A673 (cell line): Measurements from ENCODE around the gene ZNF433. TPM values are rescaled to one million over a fixed set of nuclear protein-coding genes. Genes with fewer than 3 reads are reported as not detected.

Experiments
- BruUV-seq: library from RNA; stranded (reverse); fragments of 400-500 nt; replicated peaks from 2 replicates; lab custom pipeline; 2021; lab: Mats Ljungman, UMichigan
- CTCF ChIA-PET: fragments of 300-600 bp; sonication (Branson Sonifier 250); formaldehyde crosslinking; loops from one replicate; lab custom pipeline; 2022; ENCODE audit warnings: antibody characterized with exemption; lab: Charles Lee
- POLR2A ChIA-PET: fragments of 300-600 bp; sonication (Branson Sonifier 250); formaldehyde crosslinking; loops from one replicate; lab custom pipeline; 2022; ENCODE audit warnings: antibody characterized with exemption; ENCODE audit not compliant: low non-redundant PET; lab: Charles Lee
- DNase-seq: peaks from one replicate; pipeline ENCODE4 v3.0.0-alpha.2; 2015; ENCODE audit warnings: low spot score
- H3K27ac ChIP-seq: fragments of 200-600 bp; sonication (generic); 2 replicates; pipeline ENCODE4 v1.5.1; 2016; ENCODE audit warnings: mixed run types, low read depth, mild to moderate bottlenecking, mixed read lengths, antibody characterized with exemption, low read length; ENCODE audit not compliant: poor library complexity, severe bottlenecking
- H3K27me3 ChIP-seq: fragments of 200-600 bp; sonication (generic); replicated peaks from 2 replicates; pipeline ENCODE4 v1.6.1; 2017; ENCODE audit warnings: mixed run types, low read depth, mild to moderate bottlenecking, mixed read lengths, antibody characterized with exemption, low read length; ENCODE audit not compliant: insufficient read depth, poor library complexity
- H3K36me3 ChIP-seq: fragments of 200-600 bp; sonication (generic); 2 replicates; pipeline ENCODE4 v1.6.1; 2016; ENCODE audit warnings: mixed run types, mild to moderate bottlenecking, mixed read lengths, antibody characterized with exemption, low read length; ENCODE audit not compliant: insufficient read depth, poor library complexity, severe bottlenecking
- H3K4me1 ChIP-seq: fragments of 200-600 bp; sonication (generic); 2 replicates; pipeline ENCODE4 v1.6.1; 2017; ENCODE audit warnings: mixed run types, mild to moderate bottlenecking, mixed read lengths, antibody characterized with exemption, low read length; ENCODE audit not compliant: insufficient read depth, poor library complexity, severe bottlenecking
- H3K4me3 ChIP-seq: fragments of 200-600 bp; sonication (generic); 2 replicates; pipeline ENCODE4 v1.5.1; 2016; ENCODE audit warnings: low read depth, mixed run types, mild to moderate bottlenecking, mixed read lengths, low read length; ENCODE audit not compliant: poor library complexity, severe bottlenecking
- H3K9me3 ChIP-seq: fragments of 200-600 bp; sonication (generic); 2 replicates; pipeline ENCODE4 v1.6.1; 2016; ENCODE audit warnings: mixed run types, low read depth, mild to moderate bottlenecking, mixed read lengths, antibody characterized with exemption, low read length; ENCODE audit not compliant: poor library complexity, severe bottlenecking
- CTCF ChIP-seq: fragments of 300-800, 200-600 bp; sonication (generic); conservative IDR thresholded peaks from 2 replicates; pipeline ENCODE4 v1.5.1; 2017; ENCODE audit warnings: low read depth, mild to moderate bottlenecking, antibody characterized with exemption, low read length, moderate library complexity, mixed read lengths
- EZH2 ChIP-seq: fragments of 200-600 bp; sonication (generic); IDR thresholded peaks from 2 replicates; pipeline ENCODE4 v1.6.1; 2017; ENCODE audit warnings: borderline replicate concordance, low read depth, mild to moderate bottlenecking, mixed read lengths, antibody characterized with exemption, low read length; ENCODE audit not compliant: poor library complexity, severe bottlenecking
- intact Hi-C: fragments of 100-400 bp; cut with micrococcal nuclease; formaldehyde crosslinking; loops from one replicate; pipeline ENCODE4 v1.10.0; 2022; ENCODE audit not compliant: unreplicated experiment
- total RNA-seq: library from RNA; stranded (reverse); gene quantifications from 2 replicates; pipeline ENCODE4 v1.2.3, GENCODE V29; 2021

Gene ZNF433
- total RNA-seq, 1 experiment from 2014 or later, result 2.2 TPM

- POLR2A ChIA-PET, result no interaction called here
- intact Hi-C loops, result no loop called here
- Histone ChIP-seq H3K4me1 (no peaks in the 10 kb centered on the region), H3K27ac (no peak overlapping the region), H3K9me3 (no peaks in the 10 kb centered on the region), H3K36me3 (no peaks in the 10 kb centered on the region), H3K27me3 (no peaks in the 10 kb centered on the region), H3K4me3 (no peak overlapping the region)
- TF ChIP-seq EZH2 (no peak), CTCF (no peak)
- CTCF ChIA-PET, result no interaction called here
- no TSS peak for BruUV-seq
- no peak for DNase-seq
Observed at GRCh38 chr19:11970174-11970573, 65.3 kb downstream of the ZNF433 start.

GRCh38 chr19:11964858-11965645, 70.4 kb downstream of the ZNF433 start, which contains the start of gene ZNF763:
Gene ZNF763 (plus strand): TSS chr19:11965040. CDS start chr19:11965209, 169 bp downstream.
- Histone ChIP-seq H3K27me3 (no peaks in the 10 kb centered on the region), H3K9me3 (no peaks in the 10 kb centered on the region), H3K36me3 (no peaks in the 10 kb centered on the region), H3K27ac (no peak within 1 kb of the TSS), H3K4me3 (peak within 1 kb of the TSS; percentile 48), H3K4me1 (peaks cover 7% of the 10 kb centered on the region)
- CTCF ChIA-PET, result interaction anchor here (0.5 to 1.7 kb wide), 6 partner anchors 9 to 175 kb away, joined by 3 to 7 read pairs (median 4); partner anchors contain the start of gene ZNF20
- no TSS peak for BruUV-seq
- peak; percentile 86 for DNase-seq
- TF ChIP-seq CTCF (no peak), EZH2 (no peak)
- POLR2A ChIA-PET, result no interaction called here
- intact Hi-C loops, result loop anchor here (2.0 kb wide), 1 partner anchor 176 kb away; the partner anchor contains the start of gene ZNF20

Other genes starting within 250 kb of the ZNF433 start
- gene ZNF491, start 237.2 kb downstream of the ZNF433 start, total RNA-seq, result 0.60 and 1.7 TPM in 2 replicates
- 7.1 and 9.2 TPM in 2 replicates for gene ZNF440, start 221.4 kb downstream of the ZNF433 start, total RNA-seq
- gene ZNF439, start 187.0 kb downstream of the ZNF433 start, total RNA-seq, result 4.0 and 4.4 TPM in 2 replicates
- gene ZNF69, start 147.9 kb downstream of the ZNF433 start, total RNA-seq, result 4.3 and 5.5 TPM in 2 replicates
- gene ZNF700, start 110.6 kb downstream of the ZNF433 start, total RNA-seq, result 10.9 and 11.0 TPM in 2 replicates
- gene ZNF763, start 70.6 kb downstream of the ZNF433 start, total RNA-seq, result 0.24 TPM in 1 of 2 replicates, not detected in the other
- 1.3 and 1.5 TPM in 2 replicates for gene ZNF878, start 17.3 kb upstream of the ZNF433 start, total RNA-seq
- gene ZNF844, start 29.1 kb upstream of the ZNF433 start, total RNA-seq, result 1.5 TPM in 2 replicates
- gene ZNF20, start 104.7 kb upstream of the ZNF433 start, total RNA-seq, result 4.9 and 5.4 TPM in 2 replicates
- 9.1 and 11.1 TPM in 2 replicates for gene ZNF625, start 121.1 kb upstream of the ZNF433 start, total RNA-seq
- 9.6 and 12.2 TPM in 2 replicates for gene ZNF136, start 127.4 kb upstream of the ZNF433 start, total RNA-seq